Nephron (organoid): ENCODE data around the gene TSC2.
A peak's percentile ranks its signal among the peaks of the same experiment; 100 is the strongest.

Experiments used
- H3K27ac Mint-ChIP-seq, 3 experiments: 2 replicates each; pipeline ENCODE4 v1.8.0; 2020; ENCODE audit warnings: mixed read lengths in 3 of 3, mild to moderate bottlenecking in 2 of 3, moderate library complexity in 1 of 3
- H3K27me3 Mint-ChIP-seq: 2 replicates; pipeline ENCODE4 v1.8.0; 2021; ENCODE audit warnings: low read depth, mild to moderate bottlenecking, moderate library complexity, mixed read lengths
- H3K36me3 Mint-ChIP-seq: 2 replicates; pipeline ENCODE4 v1.8.0; 2020; ENCODE audit warnings: low read depth, mixed read lengths
- H3K4me1 Mint-ChIP-seq: 2 replicates; pipeline ENCODE4 v1.8.0; 2020; ENCODE audit warnings: mixed read lengths
- H3K4me3 Mint-ChIP-seq, 3 experiments: 2 replicates each; pipeline ENCODE4 v1.8.0; 2020; ENCODE audit warnings: mild to moderate bottlenecking in 3 of 3, mixed read lengths in 3 of 3, moderate library complexity in 2 of 3
- H3K9me3 Mint-ChIP-seq: 2 replicates; pipeline ENCODE4 v1.8.0; 2020; ENCODE audit warnings: mixed read lengths
- CTCF ChIP-seq, 3 experiments: fragments of 200-600 bp; sonication (generic); IDR thresholded peaks; one replicate each; pipeline ENCODE4 v1.5.0; 2021; ENCODE audit warnings: antibody characterized with exemption in 3 of 3; ENCODE audit not compliant: unreplicated experiment in 3 of 3

TSC2 gene

GRCh38 chr16:2047330-2048115 is at the start of gene TSC2, which contains the start of gene NTHL1:
TSC2 (plus strand) TSS chr16:2047985; CDS start chr16:2048616, 631 bp downstream.
NTHL1 (minus strand) TSS chr16:2047834; CDS start chr16:2047823, 11 bp downstream.
- no peaks in the 10 kb centered on the region for H3K27me3 Mint-ChIP-seq

GRCh38 chr16:1998360-1998835 is 49.4 kb upstream of the TSC2 start:
- H3K27ac Mint-ChIP-seq = no peak overlapping the region

More at GRCh38 chr16:2047330-2048115, at the start of gene TSC2, which contains the start of gene NTHL1:
- no peaks in the 10 kb centered on the region for H3K9me3 Mint-ChIP-seq
- peak; percentile 26 to 56 (median 35) for TF ChIP-seq CTCF (IDR thresholded peaks at IDR 0.05; ENCODE audit: unreplicated experiment in 3 of 3)
- peaks cover 11% of the 10 kb centered on the region for H3K36me3 Mint-ChIP-seq
- peaks cover 15% of the 10 kb centered on the region for H3K4me1 Mint-ChIP-seq
- peak within 1 kb of the TSS; percentile 86 to 96 (median 89) for H3K27ac Mint-ChIP-seq
- H3K4me3 Mint-ChIP-seq = peak within 1 kb of the TSS; percentile 93 to 95 (median 94)

GRCh38 chr16:1998852-1999801 is 48.7 kb upstream of the TSC2 start:
- peaks cover 3% of the 10 kb centered on the region for H3K4me1 Mint-ChIP-seq
- no peak overlapping the region for H3K27ac Mint-ChIP-seq
- no peak for TF ChIP-seq CTCF (IDR thresholded peaks at IDR 0.05; ENCODE audit: unreplicated experiment in 3 of 3)
- no peaks in the 10 kb centered on the region for H3K9me3 Mint-ChIP-seq
- H3K4me3 Mint-ChIP-seq = no peak overlapping the region
- peaks cover 23% of the 10 kb centered on the region for H3K36me3 Mint-ChIP-seq
- H3K27me3 Mint-ChIP-seq = peaks cover 6% of the 10 kb centered on the region

More at GRCh38 chr16:1998360-1998835, 49.4 kb upstream of the TSC2 start:
- peaks cover 23% of the 10 kb centered on the region for H3K36me3 Mint-ChIP-seq
- no peaks in the 10 kb centered on the region for H3K9me3 Mint-ChIP-seq
- H3K27me3 Mint-ChIP-seq = peaks cover 13% of the 10 kb centered on the region
- H3K4me3 Mint-ChIP-seq = no peak overlapping the region
- no peak for TF ChIP-seq CTCF (IDR thresholded peaks at IDR 0.05; ENCODE audit: unreplicated experiment in 3 of 3)
- no peaks in the 10 kb centered on the region for H3K4me1 Mint-ChIP-seq

- H3K27ac Mint-ChIP-seq = no peak overlapping the region
- H3K4me3 Mint-ChIP-seq = no peak overlapping the region
- TF ChIP-seq CTCF (IDR thresholded peaks at IDR 0.05; ENCODE audit: unreplicated experiment in 3 of 3) = no peak
- peaks cover 4% of the 10 kb centered on the region for H3K27me3 Mint-ChIP-seq
- H3K36me3 Mint-ChIP-seq = peaks cover 23% of the 10 kb centered on the region
- peaks cover 9% of the 10 kb centered on the region for H3K4me1 Mint-ChIP-seq
- H3K9me3 Mint-ChIP-seq = no peaks in the 10 kb centered on the region
Observed at GRCh38 chr16:1999866-2000514, 47.8 kb upstream of the TSC2 start.

GRCh38 chr16:2001035-2001434 is 46.8 kb upstream of the TSC2 start:
- peaks cover 18% of the 10 kb centered on the region for H3K36me3 Mint-ChIP-seq
- H3K9me3 Mint-ChIP-seq = no peaks in the 10 kb centered on the region
- H3K4me3 Mint-ChIP-seq = no peak overlapping the region
- no peak overlapping the region for H3K27ac Mint-ChIP-seq
- H3K27me3 Mint-ChIP-seq = no peaks in the 10 kb centered on the region
- TF ChIP-seq CTCF (IDR thresholded peaks at IDR 0.05; ENCODE audit: unreplicated experiment in 3 of 3) = no peak
- peaks cover 14% of the 10 kb centered on the region for H3K4me1 Mint-ChIP-seq
